Fibroblast of villous mesenchyme (primary cell): ENCODE data around the gene PUM2. TPM values are rescaled to one million over a fixed set of nuclear protein-coding genes. Genes with fewer than 3 reads are reported as not detected.

Experiments
- DNase-seq: peaks from one replicate; pipeline ENCODE4 v3.0.0-alpha.2; 2010; ENCODE audit warnings: low read depth
- H3K4me3 ChIP-seq: 2 replicates; pipeline ENCODE4 v1.5.1; 2011; ENCODE audit warnings: low read depth, mild to moderate bottlenecking, low read length
- total RNA-seq: library from RNA; depleted of rRNA; stranded (reverse); fragments of >200 nt; gene quantifications from 2 replicates; pipeline ENCODE4 v1.2.3, GENCODE V29; 2012
- TF ChIP-seq, protein P1 (sequence below): IDR thresholded peaks from 2 replicates; pipeline ENCODE4 v1.5.1; 2012; ENCODE audit warnings: low read depth, mild to moderate bottlenecking, low read length; ENCODE audit not compliant: insufficient read depth

Gene PUM2
- total RNA-seq, 1 donor: 56.1 TPM

DNA sequence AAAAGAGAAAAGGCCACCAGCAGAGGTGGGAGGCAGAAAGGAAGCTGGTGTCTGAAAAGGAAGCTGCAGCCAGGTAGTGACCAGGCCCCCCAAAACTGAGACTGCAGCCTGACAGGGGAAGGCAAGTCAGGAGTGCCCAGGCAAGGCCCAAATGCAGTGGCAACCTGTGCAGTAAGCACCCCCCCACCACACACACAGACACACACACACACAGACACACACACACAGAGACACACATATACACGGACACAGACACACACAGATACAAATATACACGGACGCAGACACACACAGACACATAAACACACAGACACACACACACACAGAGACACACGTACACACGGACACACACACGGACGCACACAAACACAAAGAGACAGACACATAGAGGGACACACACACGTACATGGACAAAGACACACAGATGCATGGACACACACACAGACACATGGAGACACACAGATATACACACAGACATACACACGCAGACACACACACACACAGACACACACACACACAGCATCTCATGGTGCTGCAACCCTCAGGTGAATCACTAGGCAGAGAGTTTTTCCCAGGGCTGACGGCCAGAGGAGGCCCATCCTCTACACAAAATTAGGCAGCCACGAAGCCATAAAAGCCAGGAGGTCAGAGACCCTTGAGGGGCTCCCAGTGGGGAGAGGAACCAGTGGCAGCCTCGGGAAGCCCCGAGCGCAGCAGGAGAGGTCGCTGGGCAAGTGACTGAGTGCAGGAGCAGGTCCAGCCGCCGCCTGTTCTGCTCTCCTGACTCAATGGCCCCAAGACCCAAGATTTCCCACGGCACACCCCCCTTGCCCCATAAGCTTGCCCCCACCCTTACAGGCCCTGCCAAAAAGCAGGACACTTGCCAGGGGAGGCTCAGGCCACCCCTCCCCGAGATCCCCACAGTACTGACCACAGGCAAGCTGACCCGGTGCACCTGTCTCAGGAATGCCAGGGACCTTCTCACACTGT is 132.0 kb downstream of the PUM2 start:
- DNase-seq: no peak
- no peak overlapping the region for H3K4me3 ChIP-seq
- TF ChIP-seq, protein P1, sequence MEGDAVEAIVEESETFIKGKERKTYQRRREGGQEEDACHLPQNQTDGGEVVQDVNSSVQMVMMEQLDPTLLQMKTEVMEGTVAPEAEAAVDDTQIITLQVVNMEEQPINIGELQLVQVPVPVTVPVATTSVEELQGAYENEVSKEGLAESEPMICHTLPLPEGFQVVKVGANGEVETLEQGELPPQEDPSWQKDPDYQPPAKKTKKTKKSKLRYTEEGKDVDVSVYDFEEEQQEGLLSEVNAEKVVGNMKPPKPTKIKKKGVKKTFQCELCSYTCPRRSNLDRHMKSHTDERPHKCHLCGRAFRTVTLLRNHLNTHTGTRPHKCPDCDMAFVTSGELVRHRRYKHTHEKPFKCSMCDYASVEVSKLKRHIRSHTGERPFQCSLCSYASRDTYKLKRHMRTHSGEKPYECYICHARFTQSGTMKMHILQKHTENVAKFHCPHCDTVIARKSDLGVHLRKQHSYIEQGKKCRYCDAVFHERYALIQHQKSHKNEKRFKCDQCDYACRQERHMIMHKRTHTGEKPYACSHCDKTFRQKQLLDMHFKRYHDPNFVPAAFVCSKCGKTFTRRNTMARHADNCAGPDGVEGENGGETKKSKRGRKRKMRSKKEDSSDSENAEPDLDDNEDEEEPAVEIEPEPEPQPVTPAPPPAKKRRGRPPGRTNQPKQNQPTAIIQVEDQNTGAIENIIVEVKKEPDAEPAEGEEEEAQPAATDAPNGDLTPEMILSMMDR: no peak

DNA sequence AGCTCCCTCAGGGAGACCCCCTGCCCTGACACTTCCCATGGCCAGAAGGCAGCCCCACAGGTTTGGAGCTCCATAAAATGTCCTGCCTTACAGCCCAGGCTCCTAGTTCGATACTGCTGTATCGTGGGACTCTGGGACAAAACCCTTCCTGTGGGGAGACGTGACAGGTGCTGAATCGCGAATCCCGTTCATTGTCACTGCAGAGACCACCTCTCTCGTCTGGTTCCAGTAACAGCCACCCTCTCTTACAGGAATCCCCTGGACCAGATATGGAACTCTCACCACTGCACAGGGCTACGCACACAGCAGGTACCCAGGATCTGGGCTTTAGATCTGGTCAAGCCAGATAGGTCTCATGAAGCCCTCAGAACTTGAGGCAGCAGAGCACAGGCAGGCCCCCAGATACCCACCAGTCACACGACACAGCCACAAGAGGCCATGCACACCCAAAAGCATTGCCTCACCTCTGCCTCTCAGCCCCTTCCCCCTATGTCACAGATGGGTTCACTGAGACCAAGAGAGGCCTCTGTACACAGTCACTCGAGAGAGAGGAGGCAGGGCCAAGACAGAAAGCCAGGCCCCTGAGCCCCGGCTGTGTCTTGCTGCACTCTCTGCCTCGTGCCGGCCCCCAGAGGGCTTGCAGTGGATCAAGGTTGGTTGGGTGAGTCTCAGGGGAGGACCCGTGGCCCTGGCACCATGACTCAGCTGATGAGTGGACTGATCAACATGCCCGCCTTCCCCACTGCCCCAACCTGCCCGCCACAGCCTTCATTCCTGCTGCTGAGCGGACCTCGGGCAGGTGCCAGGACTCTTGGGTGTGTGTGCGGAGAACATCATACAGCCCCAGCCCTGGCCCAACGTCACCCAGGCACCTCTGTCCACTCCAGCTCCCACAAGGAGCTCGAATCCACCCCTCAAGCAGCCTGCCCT is 133.3 kb downstream of the PUM2 start:
- no peak overlapping the region for H3K4me3 ChIP-seq
- no peak for DNase-seq
- TF ChIP-seq, protein P1: no peak

DNA sequence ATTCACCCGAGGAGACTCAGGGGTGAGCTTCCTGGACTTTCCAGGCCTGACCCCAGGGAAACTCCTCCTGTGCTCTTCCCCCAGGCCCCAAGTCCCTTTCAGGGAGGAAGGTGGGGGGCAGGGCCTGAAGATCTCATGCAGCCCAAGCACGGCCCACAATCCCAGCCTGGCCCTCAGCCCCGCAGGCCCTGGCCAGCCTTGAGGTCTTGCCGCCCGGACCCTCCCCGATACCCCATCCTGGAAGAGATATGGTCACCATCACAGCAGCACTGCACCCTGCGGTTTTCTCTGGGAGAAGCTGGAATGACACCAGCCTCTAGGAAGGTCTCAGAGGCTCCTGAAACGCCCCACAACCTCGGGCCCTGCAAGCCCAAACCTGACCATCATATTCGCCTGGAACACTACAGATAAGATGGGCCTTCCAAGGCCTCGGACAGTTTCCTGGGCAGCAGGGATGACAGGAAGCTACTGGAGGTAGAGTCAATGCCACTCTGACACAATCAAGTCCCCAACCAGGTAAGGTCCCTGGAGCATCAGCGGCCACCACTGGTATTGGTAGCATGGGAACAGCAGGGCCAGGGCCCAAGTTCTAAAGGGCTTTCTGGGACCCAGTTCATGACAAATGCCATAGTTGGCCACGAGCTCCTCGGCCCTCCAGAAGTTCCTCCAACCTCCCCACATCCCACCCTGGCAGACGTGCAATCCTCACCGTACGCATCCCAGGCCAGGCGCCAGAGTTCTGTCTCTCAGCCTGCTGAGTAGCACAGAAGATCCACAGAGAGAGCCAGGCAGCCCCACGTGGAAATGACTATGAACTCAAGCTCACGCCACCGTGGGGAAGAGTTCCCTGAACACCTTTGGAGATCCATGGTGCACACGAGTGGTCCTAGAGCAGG is 134.3 kb downstream of the PUM2 start:
- no peak overlapping the region for H3K4me3 ChIP-seq
- TF ChIP-seq, protein P1: no peak
- no peak for DNase-seq

DNA sequence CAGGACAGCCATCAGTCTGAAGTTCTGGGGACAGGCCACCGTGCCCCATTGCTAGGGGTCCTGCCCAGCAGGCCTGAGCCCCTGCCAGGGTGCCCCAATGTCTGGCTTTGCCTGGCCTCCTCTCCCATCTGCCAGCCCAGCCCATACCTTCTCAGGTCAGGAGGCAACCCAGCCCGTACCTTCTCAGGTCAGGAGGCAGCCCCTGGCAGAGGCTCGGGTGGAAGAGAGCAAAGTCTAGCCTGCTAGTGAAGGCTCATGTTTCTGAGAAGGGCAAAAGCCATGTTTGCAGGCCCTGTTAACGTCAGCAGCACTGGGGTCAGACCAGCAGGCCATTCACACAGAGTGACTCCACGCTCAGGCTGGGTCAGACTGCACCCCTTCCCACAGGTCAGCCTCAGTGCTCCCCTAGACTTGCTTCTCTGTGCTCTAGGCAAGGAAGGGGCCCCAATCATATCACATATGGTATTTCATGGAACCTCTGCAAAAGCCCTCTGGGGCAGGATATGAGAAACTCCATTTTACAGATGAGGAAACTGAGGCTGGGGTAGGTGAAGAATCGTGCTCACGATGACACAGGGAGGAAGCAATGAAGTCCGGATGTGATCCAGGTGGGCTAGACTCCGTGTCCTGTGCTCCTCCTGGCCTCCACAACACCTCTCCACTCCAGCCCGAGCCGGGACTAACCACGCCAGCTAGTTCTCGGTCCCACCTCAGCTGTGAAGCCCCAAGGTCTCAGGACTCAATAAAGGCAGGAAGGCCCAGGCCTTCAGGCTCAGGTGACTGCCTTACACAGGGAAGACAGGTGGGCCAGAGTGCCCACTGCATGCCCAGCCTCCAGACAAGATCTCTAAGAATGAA is 135.2 kb downstream of the PUM2 start:
- TF ChIP-seq, protein P1: no peak
- H3K4me3 ChIP-seq: no peak overlapping the region
- no peak for DNase-seq

- H3K4me3 ChIP-seq: no peak overlapping the region
- TF ChIP-seq, protein P1: no peak
- DNase-seq: no peak
Observed at GRCh38 chr2:20214566-20215182, 136.0 kb downstream of the PUM2 start.
